Measurements from ENCODE around the gene SGTB. TPM values are rescaled to one million over a fixed set of nuclear protein-coding genes. Genes with fewer than 3 reads are reported as not detected.

The SGTB gene
- 1 to 10 TPM; 3.8 to 6.3 (median 5.3) TPM for total RNA-seq

GRCh38 chr5:65721720-65722574 lies at the start of gene SGTB, which contains the start of gene NLN:
TSS of gene SGTB (minus strand) at chr5:65722109. CDS start at chr5:65720807, 1,302 bp downstream.
TSS of gene NLN (plus strand) at chr5:65722205. CDS start at chr5:65722374, 169 bp downstream.
- 0% methylated on average over 8 of the region's 92 CpGs for WGBS
- H3K27me3 ChIP-seq = no peaks in the 10 kb centered on the region
- H3K27ac ChIP-seq = peak within 1 kb of the TSS; percentile 75
- no peaks in the 10 kb centered on the region for H3K9me3 ChIP-seq
- H3K4me1 ChIP-seq = peaks cover 24% of the 10 kb centered on the region
- H3K4me3 ChIP-seq = peak within 1 kb of the TSS; percentile 91
- DNase-seq (ENCODE audit: low spot score in 2 of 2) = peak; percentile 86 to 91
- H3K36me3 ChIP-seq = no peaks in the 10 kb centered on the region
- TF ChIP-seq POLR2A (IDR thresholded peaks at IDR 0.05) (no peak), POLR2AphosphoS5 (IDR thresholded peaks at IDR 0.05) (no peak), EP300 (IDR thresholded peaks at IDR 0.05) (no peak), CTCF (IDR thresholded peaks at IDR 0.05) (no peak)

- no peaks in the 10 kb centered on the region for H3K9me3 ChIP-seq
- TF ChIP-seq CTCF (IDR thresholded peaks at IDR 0.05) (no peak), EP300 (IDR thresholded peaks at IDR 0.05) (no peak), POLR2A (IDR thresholded peaks at IDR 0.05) (no peak), POLR2AphosphoS5 (IDR thresholded peaks at IDR 0.05) (no peak)
- H3K27me3 ChIP-seq = no peaks in the 10 kb centered on the region
- no peak overlapping the region for H3K27ac ChIP-seq
- H3K4me1 ChIP-seq = no peaks in the 10 kb centered on the region
- WGBS = 75% methylated on average over 2 of the region's 2 CpGs
- H3K4me3 ChIP-seq = no peak overlapping the region
- DNase-seq (ENCODE audit: low spot score in 2 of 2) = no peak
- H3K36me3 ChIP-seq = peaks cover 8% of the 10 kb centered on the region
Measured at GRCh38 chr5:65771266-65771665, 49.4 kb upstream of the SGTB start.

GRCh38 chr5:65769539-65769938 lies 47.6 kb upstream of the SGTB start:
- DNase-seq (ENCODE audit: low spot score in 2 of 2) = no peak
- TF ChIP-seq EP300 (IDR thresholded peaks at IDR 0.05) = no peak
- TF ChIP-seq POLR2AphosphoS5 (IDR thresholded peaks at IDR 0.05) = no peak
- TF ChIP-seq CTCF (IDR thresholded peaks at IDR 0.05) = no peak
- no peak for TF ChIP-seq POLR2A (IDR thresholded peaks at IDR 0.05)
- Histone ChIP-seq H3K4me1 (no peaks in the 10 kb centered on the region), H3K27ac (no peak overlapping the region), H3K36me3 (peaks cover 8% of the 10 kb centered on the region), H3K27me3 (no peaks in the 10 kb centered on the region), H3K4me3 (no peak overlapping the region), H3K9me3 (no peaks in the 10 kb centered on the region)
- WGBS = 0% methylated on average over 1 of the region's 1 CpG

- no peak for DNase-seq (ENCODE audit: low spot score in 2 of 2)
- Histone ChIP-seq H3K4me3 (no peak overlapping the region), H3K27ac (no peak overlapping the region), H3K4me1 (no peaks in the 10 kb centered on the region), H3K27me3 (no peaks in the 10 kb centered on the region), H3K36me3 (peaks cover 8% of the 10 kb centered on the region), H3K9me3 (no peaks in the 10 kb centered on the region)
- WGBS = 100% methylated on average over 7 of the region's 7 CpGs
- no peak for TF ChIP-seq POLR2A (IDR thresholded peaks at IDR 0.05)
Measured at GRCh38 chr5:65768723-65769346, 46.9 kb upstream of the SGTB start.

- TF ChIP-seq POLR2A (IDR thresholded peaks at IDR 0.05) (no peak), CTCF (IDR thresholded peaks at IDR 0.05) (no peak), POLR2AphosphoS5 (IDR thresholded peaks at IDR 0.05) (no peak), EP300 (IDR thresholded peaks at IDR 0.05) (no peak)
- H3K4me1 ChIP-seq = no peaks in the 10 kb centered on the region
- 94% methylated on average over 1 of the region's 1 CpG for WGBS
- H3K27me3 ChIP-seq = no peaks in the 10 kb centered on the region
- no peak for DNase-seq (ENCODE audit: low spot score in 2 of 2)
- H3K36me3 ChIP-seq = peaks cover 8% of the 10 kb centered on the region
- no peaks in the 10 kb centered on the region for H3K9me3 ChIP-seq
- H3K27ac ChIP-seq = no peak overlapping the region
- H3K4me3 ChIP-seq = no peak overlapping the region
Measured at GRCh38 chr5:65767565-65767964, 45.7 kb upstream of the SGTB start.

All from suprapubic skin (tissue), 4 donors.